H1 (cell line): ENCODE data around the gene NGEF. TPM values are rescaled to one million over a fixed set of nuclear protein-coding genes. Genes with fewer than 3 reads are reported as not detected.

Experiments used
- CTCF ChIA-PET: fragments of 300-600 bp; sonication (Branson Sonifier 250); formaldehyde crosslinking; loops from one replicate; lab custom pipeline; 2021; ENCODE audit not compliant: partially characterized antibody; lab: Charles Lee
- POLR2A ChIA-PET: fragments of 300-600 bp; sonication (Branson Sonifier 250); formaldehyde crosslinking; loops from one replicate; lab custom pipeline; 2021; ENCODE audit warnings: inconsistent platforms; ENCODE audit not compliant: partially characterized antibody; lab: Charles Lee
- DNase-seq, 2 experiments: peaks; one replicate each; pipeline versions ENCODE4 v3.0.0 to v3.0.0-alpha.2; 2010 to 2022; ENCODE audit warnings: low spot score in 2 of 2, low read depth in 1 of 2, mixed read lengths in 1 of 2
- FAIRE-seq: peaks from 2 replicates; lab custom pipeline; 2011; peaks lifted over from hg19 to GRCh38; lab: Jason Lieb, UNC
- H2AFZ ChIP-seq: 2 replicates; pipeline ENCODE4 v1.8.1; 2012; ENCODE audit warnings: low read length, inconsistent platforms
- H2AK5ac ChIP-seq: 2 replicates; pipeline ENCODE4 v1.6.1; 2013; ENCODE audit warnings: low read depth, low read length
- H2BK120ac ChIP-seq: replicated peaks from 2 replicates; pipeline ENCODE3; 2013; ENCODE audit warnings: low read depth, low read length, inconsistent platforms
- H2BK12ac ChIP-seq: 2 replicates; pipeline ENCODE4 v1.6.1; 2013; ENCODE audit warnings: low read depth, low read length
- H2BK15ac ChIP-seq: 2 replicates; pipeline ENCODE4 v1.6.1; 2013; ENCODE audit warnings: low read length
- H2BK20ac ChIP-seq: 2 replicates; pipeline ENCODE4 v1.6.1; 2013; ENCODE audit warnings: low read length
- H2BK5ac ChIP-seq: 2 replicates; pipeline ENCODE4 v1.6.1; 2013; ENCODE audit warnings: low read depth, low read length
- H3K14ac ChIP-seq: 2 replicates; pipeline ENCODE4 v1.6.1; 2013; ENCODE audit warnings: inconsistent platforms; ENCODE audit not compliant: insufficient read length
- H3K18ac ChIP-seq: 2 replicates; pipeline ENCODE4 v1.6.1; 2013; ENCODE audit warnings: low read length; ENCODE audit errors: extremely low read depth
- H3K23ac ChIP-seq: 2 replicates; pipeline ENCODE4 v1.6.1; 2013; ENCODE audit warnings: inconsistent platforms; ENCODE audit not compliant: insufficient read length
- H3K23me2 ChIP-seq: 2 replicates; pipeline ENCODE4 v1.6.1; 2013; ENCODE audit warnings: low read depth, low read length
- H3K27ac ChIP-seq: 2 replicates; pipeline ENCODE4 v1.6.1; 2011; ENCODE audit warnings: low read depth, low read length, inconsistent platforms
- H3K27me3 ChIP-seq, 4 experiments: replicated peaks in 1 of 4; 1 replicate in 1 of 4; 2 replicates in 3 of 4; pipeline versions ENCODE4 v1.6.1 to v1.8.1; 2011 to 2013; ENCODE audit warnings: low read length in 3 of 4, mild to moderate bottlenecking in 3 of 4, inconsistent platforms in 2 of 4, mixed read lengths in 2 of 4, moderate library complexity in 1 of 4; ENCODE audit not compliant: control insufficient read depth in 3 of 4, insufficient read depth in 3 of 4; ENCODE audit errors: extremely low read depth in 1 of 4
- H3K36me3 ChIP-seq, 4 experiments: 2 replicates each; pipeline versions ENCODE4 v1.6.1 to v1.8.1; 2011 to 2013; ENCODE audit warnings: mild to moderate bottlenecking in 4 of 4, low read length in 3 of 4, moderate library complexity in 2 of 4, control low read depth in 1 of 4, inconsistent platforms in 1 of 4; ENCODE audit not compliant: insufficient read depth in 4 of 4, control insufficient read depth in 2 of 4
- H3K4ac ChIP-seq: replicated peaks from 2 replicates; pipeline ENCODE3; 2013; ENCODE audit warnings: low read length, low read depth, mixed read lengths, inconsistent platforms; ENCODE audit not compliant: insufficient read length
- H3K4me1 ChIP-seq, 4 experiments: replicated peaks in 1 of 4; 1 replicate in 1 of 4; 2 replicates in 3 of 4; pipeline versions ENCODE4 v1.6.1 to v1.8.1; 2011 to 2013; ENCODE audit warnings: low read length in 3 of 4, inconsistent platforms in 2 of 4, mixed read lengths in 1 of 4; ENCODE audit not compliant: insufficient read depth in 4 of 4, control insufficient read depth in 3 of 4
- H3K4me2 ChIP-seq, 2 experiments: 2 replicates each; pipeline versions ENCODE4 v1.6.1 to v1.8.1; 2011 to 2013; ENCODE audit warnings: low read depth in 2 of 2, low read length in 2 of 2, control low read depth in 1 of 2, inconsistent platforms in 1 of 2, mild to moderate bottlenecking in 1 of 2; ENCODE audit not compliant: insufficient read depth in 1 of 2
- H3K4me3 ChIP-seq, 4 experiments: fragments of 200-600, 300-600 bp in 1 of 4; sonication (generic), shearing (Covaris generic), sonication (Bioruptor Twin) in 1 of 4; 2 replicates each; pipeline versions ENCODE4 v1.5.1 to v1.8.1; 2011 to 2016; ENCODE audit warnings: low read length in 4 of 4, low read depth in 3 of 4, control low read depth in 2 of 4, inconsistent platforms in 2 of 4, mild to moderate bottlenecking in 2 of 4, mixed read lengths in 1 of 4, moderate library complexity in 1 of 4; ENCODE audit not compliant: insufficient read depth in 2 of 4; ENCODE audit errors: extremely low read depth in 1 of 4
- H3K56ac ChIP-seq: replicated peaks from 2 replicates; pipeline ENCODE3; 2013; ENCODE audit warnings: low read depth, mild to moderate bottlenecking, mixed read lengths, low read length, inconsistent platforms; ENCODE audit not compliant: insufficient read length
- H3K79me1 ChIP-seq: 2 replicates; pipeline ENCODE4 v1.6.1; 2013; ENCODE audit warnings: low read depth, low read length, control low read depth
- H3K79me2 ChIP-seq, 2 experiments: 2 replicates each; pipeline versions ENCODE4 v1.6.1 to v1.8.1; 2012 to 2013; ENCODE audit warnings: low read length in 2 of 2, mild to moderate bottlenecking in 2 of 2, inconsistent platforms in 1 of 2; ENCODE audit not compliant: insufficient read depth in 2 of 2, control insufficient read depth in 1 of 2
- H3K9ac ChIP-seq, 4 experiments: replicated peaks in 1 of 4; 1 replicate in 1 of 4; 2 replicates in 3 of 4; pipeline versions ENCODE4 v1.6.1 to v1.8.1; 2011 to 2013; ENCODE audit warnings: low read depth in 3 of 4, low read length in 3 of 4, control low read depth in 2 of 4, mild to moderate bottlenecking in 2 of 4, moderate library complexity in 2 of 4, inconsistent platforms in 1 of 4; ENCODE audit errors: extremely low read depth in 1 of 4
- H3K9me3 ChIP-seq, 2 experiments: 2 replicates each; pipeline versions ENCODE4 v1.6.1 to v1.8.1; 2012 to 2013; ENCODE audit warnings: mild to moderate bottlenecking in 2 of 2, moderate library complexity in 2 of 2, control low read depth in 1 of 2, inconsistent platforms in 1 of 2, low read depth in 1 of 2, low read length in 1 of 2, mixed read lengths in 1 of 2; ENCODE audit not compliant: insufficient read depth in 2 of 2
- H4K20me1 ChIP-seq, 2 experiments: replicated peaks in 1 of 2; 2 replicates each; pipeline versions ENCODE3 to v1.8.1; 2011 to 2013; ENCODE audit warnings: inconsistent platforms in 2 of 2, low read length in 2 of 2, mild to moderate bottlenecking in 1 of 2; ENCODE audit not compliant: insufficient read depth in 2 of 2, control insufficient read depth in 1 of 2
- H4K5ac ChIP-seq: 2 replicates; pipeline ENCODE4 v1.6.1; 2013; ENCODE audit warnings: low read length, low read depth, mixed read lengths, inconsistent platforms; ENCODE audit not compliant: insufficient read length
- H4K8ac ChIP-seq: 2 replicates; pipeline ENCODE4 v1.8.0; 2013; ENCODE audit warnings: mild to moderate bottlenecking, moderate library complexity, low read length, inconsistent platforms; ENCODE audit not compliant: insufficient read depth; ENCODE audit errors: extremely low read depth
- H4K91ac ChIP-seq: replicated peaks from 2 replicates; pipeline ENCODE3; 2013; ENCODE audit warnings: low read length, mixed read lengths, inconsistent platforms; ENCODE audit not compliant: insufficient read length
- CEBPB ChIP-seq: IDR thresholded peaks from 2 replicates; pipeline ENCODE4 v1.6.1; 2012; ENCODE audit warnings: low read depth, low read length
- POLR2A ChIP-seq, 2 experiments: IDR thresholded peaks; 1 replicate in 1 of 2; 2 replicates in 1 of 2; pipeline ENCODE4 v1.6.1; 2011; ENCODE audit warnings: low read depth in 2 of 2, low read length in 2 of 2, mild to moderate bottlenecking in 2 of 2; ENCODE audit errors: control extremely low read depth in 1 of 2
- SP4 ChIP-seq: IDR thresholded peaks from 2 replicates; pipeline ENCODE4 v1.6.1; 2012; ENCODE audit warnings: low read length, inconsistent platforms
- TAF7 ChIP-seq: optimal IDR thresholded peaks from 2 replicates; pipeline ENCODE3; 2011; ENCODE audit warnings: low read depth, mild to moderate bottlenecking, inconsistent platforms, low read length, moderate library complexity, borderline replicate concordance
- TEAD4 ChIP-seq: IDR thresholded peaks from 2 replicates; pipeline ENCODE4 v1.6.1; 2012; ENCODE audit warnings: low read depth, low read length, inconsistent platforms, mixed read lengths
- YY1 ChIP-seq: IDR thresholded peaks from 2 replicates; pipeline ENCODE4 v1.6.1; 2011; ENCODE audit warnings: low read depth, mild to moderate bottlenecking, low read length
- WGBS, 2 experiments: shearing (Covaris generic) in 1 of 2; methylation state at CpG; one replicate each; pipeline versions ENCODE4 v1.1.6 to v1.1.7; 2013 to 2015; ENCODE audit warnings: low lambda C conversion rate in 2 of 2, mixed read lengths in 2 of 2, inconsistent platforms in 1 of 2, low coverage in 1 of 2, missing lambda C conversion rate in 1 of 2; ENCODE audit not compliant: insufficient replicate concordance in 2 of 2, insufficient coverage in 1 of 2, insufficient read length in 1 of 2; ENCODE audit errors: extremely low coverage in 1 of 2, missing lambda C conversion rate in 1 of 2; 5-methylcytosine and 5-hydroxymethylcytosine counted together
- polyA plus RNA-seq, 7 experiments: library from polyadenylated mRNA; depleted of rRNA in 3 of 7; stranded (reverse) in 5 of 7; unstranded in 2 of 7; fragments of >200 nt in 5 of 7; fragments of 200-250 nt in 2 of 7; gene quantifications; 1 replicate in 5 of 7; 2 replicates in 1 of 7; 4 replicates in 1 of 7; pipeline versions ENCODE4 v1.2.1 to v1.2.3, GENCODE V29; 2011 to 2013; ENCODE audit warnings: missing spikeins in 2 of 7, mixed read lengths in 2 of 7
- total RNA-seq: library from RNA; stranded (reverse); fragmentation: NEBNext Ultra II Directional; extraction: Animal tissue kit (Norgen Biotek cat#: 25700); gene quantifications from 2 replicates; pipeline ENCODE4 v1.2.1, GENCODE V29; 2021

The NGEF gene
- total and polyA plus RNA-seq, 2 of the 8 experiments (the other 6 are each of a cell fraction or from before 2014, with no cell fraction given): 2.7 to 3.2 TPM

DNA sequence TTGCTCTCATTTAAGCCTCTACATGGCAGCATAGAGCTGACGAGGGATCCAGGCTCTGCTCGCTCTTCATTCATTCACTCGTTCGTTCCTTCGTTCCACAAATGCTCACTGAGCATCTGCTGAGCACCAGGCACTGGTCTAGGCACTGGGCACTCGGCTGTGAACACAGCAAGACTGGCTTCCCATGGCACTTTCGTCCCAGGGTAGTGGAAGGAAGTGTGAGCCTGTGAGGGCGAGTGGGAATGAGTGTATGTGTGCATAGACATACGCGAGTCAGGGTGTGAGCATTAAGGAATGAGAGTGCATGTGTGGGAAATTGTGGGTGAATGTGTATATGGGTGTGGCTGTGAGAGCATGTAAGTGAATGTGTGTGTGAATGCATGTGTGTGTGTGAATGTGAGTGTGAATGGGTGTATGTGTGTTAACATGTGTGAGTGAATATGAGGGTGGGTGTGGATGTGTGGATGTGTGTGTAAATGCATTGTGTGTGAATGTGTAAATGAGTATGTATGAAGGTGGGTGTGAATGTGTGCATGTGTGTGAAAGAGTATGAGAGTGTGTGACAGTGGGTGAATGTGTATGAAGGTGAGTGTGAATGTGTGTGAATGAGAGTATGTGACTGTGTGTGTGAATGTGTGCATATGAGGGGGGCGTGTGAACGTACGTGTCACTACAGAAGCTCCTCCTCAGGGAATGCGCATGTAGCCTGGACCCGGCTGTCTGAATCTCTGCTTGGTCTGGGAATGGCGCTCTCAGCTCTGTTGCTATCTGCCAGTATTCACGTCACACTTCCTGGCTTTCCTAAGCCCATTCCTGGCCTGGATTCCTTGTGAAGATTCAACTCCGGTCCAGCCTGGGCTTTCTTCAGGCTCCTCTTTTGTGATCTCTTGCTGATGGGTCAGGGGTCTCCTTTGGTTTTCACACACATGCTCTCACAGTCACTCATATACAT is 114.2 kb downstream of the NGEF start:
- WGBS, 2 experiments: 85% methylated on average over 18 of the region's 18 CpGs; no CpG with 5 or more reads in 1 of the 2 experiments

More for the DNA sequence above, 114.2 kb downstream of the NGEF start:
- ChIA-PET CTCF (no interaction called here), POLR2A (interaction anchor here (0.8 to 1.6 kb wide), 2 partner anchors 8 to 14 kb away, joined by 4 read pairs; no protein-coding TSS in a partner anchor)
- Histone ChIP-seq H3K36me3 (no peaks in the 10 kb centered on the region), H3K23me2 (peaks cover 11% of the 10 kb centered on the region; the same call in 1 of the 2 replicates), H3K4me1 (peaks cover 4 to 19% (median 15%) of the 10 kb centered on the region in 4 experiments), H4K5ac (no peak overlapping the region), H2BK20ac (no peak overlapping the region), H3K79me2 (no peaks in the 10 kb centered on the region), H3K27ac (no peak overlapping the region), H2AK5ac (no peak overlapping the region; the same call in none of the 2 replicates), H3K27me3 (peaks cover 0 to 8% (median 6%) of the 10 kb centered on the region in 4 experiments; a peak in 3 of 7 replicates), H2BK5ac (no peak overlapping the region), H2BK15ac (no peak overlapping the region), H3K23ac (no peak overlapping the region), H3K9ac (no peak overlapping the region; a peak in 1 of 7 replicates), H4K8ac (no peak overlapping the region), H3K4me3 (no peak overlapping the region), H3K14ac (no peak overlapping the region), H3K79me1 (no peaks in the 10 kb centered on the region), H3K4me2 (no peak overlapping the region), H3K18ac (no peak overlapping the region), H2BK12ac (no peak overlapping the region), H4K91ac (no peak overlapping the region), H2AFZ (no peak overlapping the region), H3K9me3 (no peaks in the 10 kb centered on the region; a peak in 1 of 4 replicates), H3K4ac (no peak overlapping the region), H2BK120ac (no peak overlapping the region), H3K56ac (no peak overlapping the region), H4K20me1 (peaks cover 0 to 2% of the 10 kb centered on the region in 2 experiments)
- DNase-seq: no peak
- no peak for FAIRE-seq
- TF ChIP-seq POLR2A (IDR thresholded peaks at IDR 0.05; ENCODE audit: control extremely low read depth in 1 of 2, low read depth in 2 of 2, low read length in 2 of 2) (no peak), YY1 (no peak), SP4 (no peak), TAF7 (no peak), CEBPB (no peak), TEAD4 (no peak)
